HG03066 (cell line): Measurements from ENCODE around the gene KANK4.

Experiments used
- ATAC-seq: cut with Tn5 transposase; IDR thresholded peaks from one replicate; pipeline ENCODE4 v1.9.1; 2021; ENCODE audit warnings: low read depth; ENCODE audit not compliant: unreplicated experiment

KANK4 gene

DNA sequence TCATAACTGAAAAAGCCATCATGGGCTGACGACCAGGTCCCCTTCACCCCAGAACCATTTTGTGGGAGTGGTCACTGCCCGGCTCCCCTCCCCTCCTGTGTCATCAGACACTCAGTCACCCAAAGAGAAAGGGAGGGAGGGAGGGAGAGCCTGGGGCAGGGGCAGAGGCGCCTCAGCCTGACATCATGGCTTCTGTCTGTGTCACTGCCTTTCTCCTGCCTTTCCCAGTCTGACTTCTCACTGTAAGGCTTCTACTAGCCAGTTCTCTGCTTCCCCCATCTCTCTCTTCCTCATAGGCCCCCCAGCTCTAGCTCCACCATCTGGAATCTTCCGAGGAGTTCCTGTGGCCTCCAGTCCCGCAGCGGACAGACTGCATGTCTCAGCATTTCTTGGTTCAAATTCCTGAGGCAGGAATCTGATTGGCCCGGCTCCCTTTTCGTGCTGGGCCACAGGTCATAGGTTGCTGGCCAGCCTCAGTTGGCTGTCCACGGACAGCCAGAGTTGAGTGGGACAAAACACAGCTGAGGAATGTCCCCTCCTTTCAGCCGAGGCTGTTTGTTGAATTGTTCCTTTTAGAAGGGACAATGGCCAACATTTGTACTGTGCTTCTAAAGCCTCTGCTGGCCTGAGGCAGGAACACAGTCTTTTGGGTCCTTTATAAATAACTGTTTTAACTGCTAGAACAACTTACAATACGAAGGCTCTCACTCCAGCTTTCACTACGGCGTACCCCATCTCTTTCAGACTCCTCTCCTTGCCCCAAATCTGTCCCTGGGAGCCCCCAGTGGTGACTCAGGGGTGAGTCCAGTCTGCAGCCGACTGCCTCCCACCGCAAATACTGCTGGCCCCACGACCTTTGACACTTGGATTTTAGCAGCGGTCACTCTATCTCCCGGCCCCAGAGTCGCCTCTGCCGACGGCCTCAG, 18.7 kb upstream of the KANK4 start:
- ATAC-seq = no peak

DNA sequence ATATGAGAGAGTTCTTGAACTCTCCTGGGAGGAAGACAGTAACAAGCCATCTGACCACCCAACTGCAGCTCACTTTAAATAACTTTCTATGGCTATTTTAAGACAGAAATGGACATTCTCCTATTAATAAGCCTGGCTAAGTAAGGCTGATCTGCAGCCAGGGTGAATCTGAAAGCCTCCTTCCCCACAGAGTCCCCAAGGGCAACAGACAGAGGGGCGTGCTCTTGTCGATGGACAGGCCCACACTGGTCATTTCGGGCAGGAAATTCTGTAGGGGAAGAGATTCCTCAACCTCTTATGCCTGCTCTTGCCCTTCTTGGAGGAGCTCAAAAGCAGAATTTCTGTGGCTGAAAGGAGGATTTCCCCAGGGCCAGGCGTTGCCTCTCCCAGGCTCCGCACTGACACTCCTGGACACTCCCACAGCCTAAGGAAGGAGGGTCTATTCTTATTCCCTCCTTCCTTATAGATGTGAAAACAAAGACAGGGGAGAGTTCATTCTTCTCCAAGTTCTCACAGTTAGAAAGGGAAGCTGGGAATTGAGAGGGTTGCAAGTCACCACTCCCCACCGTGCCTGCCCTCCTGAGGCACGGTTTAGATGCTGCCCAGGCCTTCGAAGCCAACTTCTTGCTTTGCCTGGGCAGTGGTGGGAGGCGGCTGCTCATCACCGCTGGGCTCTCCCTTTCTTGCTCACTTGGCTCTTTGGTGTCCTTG, 17.9 kb upstream of the KANK4 start:
- no peak for ATAC-seq

GRCh38 chr1:62336638-62336994, 17.4 kb upstream of the KANK4 start:
- ATAC-seq = no peak

- ATAC-seq = no peak
Observed at GRCh38 chr1:62335656-62336055, 16.4 kb upstream of the KANK4 start.

GRCh38 chr1:62334434-62334985, 15.3 kb upstream of the KANK4 start:
- ATAC-seq = no peak

- ATAC-seq = no peak
Observed at GRCh38 chr1:62333441-62333840, 14.2 kb upstream of the KANK4 start.

- no peak for ATAC-seq
Observed at GRCh38 chr1:62327360-62328055, 8.3 kb upstream of the KANK4 start.

GRCh38 chr1:62325681-62326080, 6.4 kb upstream of the KANK4 start:
- no peak for ATAC-seq

DNA sequence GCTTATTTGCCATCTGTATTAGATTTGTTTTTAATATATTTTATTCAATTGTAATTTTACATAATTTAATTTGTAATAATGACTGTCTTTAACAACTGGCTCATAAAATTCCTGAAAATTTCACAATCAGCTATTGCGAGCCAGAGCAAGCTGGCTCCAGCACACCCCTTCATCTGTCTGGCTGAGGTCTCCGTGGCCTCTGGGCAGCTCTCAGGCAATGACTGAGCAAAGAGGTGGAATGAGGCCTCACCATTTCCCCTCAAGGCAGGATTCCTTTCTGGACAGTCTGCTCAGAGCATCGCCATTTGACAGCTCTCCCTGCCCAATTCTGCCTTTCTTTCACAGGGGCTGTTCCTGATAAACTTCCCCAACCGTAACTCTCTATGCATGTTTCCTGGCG, 5.8 kb upstream of the KANK4 start:
- ATAC-seq = no peak

GRCh38 chr1:62321446-62321845, 2.2 kb upstream of the KANK4 start:
- no peak for ATAC-seq

DNA sequence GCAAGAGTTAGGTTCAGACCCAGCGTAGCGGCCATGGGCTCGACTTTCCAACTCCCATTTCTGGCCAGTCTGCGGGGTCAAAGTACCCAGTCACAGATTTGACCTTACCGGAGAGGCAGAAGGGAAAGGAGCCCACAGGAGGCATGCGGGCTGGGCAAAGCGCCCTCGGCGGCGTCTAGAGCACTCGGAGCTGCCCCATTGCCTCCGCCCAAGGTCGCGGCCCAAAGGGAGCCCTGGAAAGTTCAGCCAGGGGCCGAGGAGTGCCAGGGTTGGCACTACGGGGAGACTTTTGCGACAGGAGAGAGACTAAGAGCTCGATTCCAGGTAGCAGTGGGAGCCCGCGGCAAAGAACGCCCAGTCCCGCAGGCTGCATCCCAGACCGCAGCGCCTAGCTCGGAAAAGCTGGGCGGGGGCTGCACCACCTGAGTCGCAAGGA, 896 bp downstream of the KANK4 start:
- no peak for ATAC-seq

GRCh38 chr1:62317021-62317768, 2.0 kb downstream of the KANK4 start:
- no peak for ATAC-seq

DNA sequence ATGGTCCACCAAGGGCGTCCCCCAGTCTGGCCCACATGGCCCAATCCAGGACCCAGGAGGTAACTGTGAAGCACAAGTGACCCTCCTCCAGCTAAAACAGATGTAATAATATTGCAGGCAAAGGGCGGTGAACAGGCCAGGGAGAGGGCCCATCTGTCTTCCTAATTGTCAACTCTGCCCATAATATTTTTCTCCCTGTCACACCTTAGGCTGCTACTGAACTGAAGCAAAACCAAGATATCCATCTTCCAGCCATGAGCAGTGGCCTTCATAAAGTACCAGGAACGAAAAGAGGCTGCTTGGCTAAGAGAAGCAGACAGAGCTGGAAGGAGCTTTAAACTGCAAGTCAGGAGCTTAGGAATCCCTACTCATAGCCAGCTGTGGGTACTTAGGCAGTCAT, 3.1 kb downstream of the KANK4 start:
- ATAC-seq = no peak

DNA sequence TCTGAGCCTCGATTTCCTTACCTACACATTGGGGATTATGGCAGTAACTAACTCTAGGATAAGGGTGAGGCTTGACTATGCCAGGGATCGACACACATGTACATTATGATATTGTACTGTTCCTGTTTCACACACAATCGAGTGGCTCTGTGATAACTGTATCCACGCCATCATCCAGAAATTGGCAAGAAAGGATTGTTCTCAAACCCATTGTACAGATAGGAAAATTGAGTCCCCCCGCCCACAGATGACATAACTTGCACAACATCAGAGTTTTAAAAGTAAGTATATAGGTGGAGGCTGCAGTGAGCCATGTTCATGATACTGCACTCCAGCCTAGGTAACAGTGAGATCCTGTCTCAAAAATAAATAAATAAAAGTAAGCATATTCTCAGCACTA, 3.8 kb downstream of the KANK4 start:
- no peak for ATAC-seq

GRCh38 chr1:62314454-62315350, 4.5 kb downstream of the KANK4 start:
- no peak for ATAC-seq

- ATAC-seq = no peak
Observed at GRCh38 chr1:62312698-62313097, 6.5 kb downstream of the KANK4 start.

- no peak for ATAC-seq
Observed at GRCh38 chr1:62311473-62311943, 7.7 kb downstream of the KANK4 start.

GRCh38 chr1:62309906-62310305, 9.3 kb downstream of the KANK4 start:
- no peak for ATAC-seq

DNA sequence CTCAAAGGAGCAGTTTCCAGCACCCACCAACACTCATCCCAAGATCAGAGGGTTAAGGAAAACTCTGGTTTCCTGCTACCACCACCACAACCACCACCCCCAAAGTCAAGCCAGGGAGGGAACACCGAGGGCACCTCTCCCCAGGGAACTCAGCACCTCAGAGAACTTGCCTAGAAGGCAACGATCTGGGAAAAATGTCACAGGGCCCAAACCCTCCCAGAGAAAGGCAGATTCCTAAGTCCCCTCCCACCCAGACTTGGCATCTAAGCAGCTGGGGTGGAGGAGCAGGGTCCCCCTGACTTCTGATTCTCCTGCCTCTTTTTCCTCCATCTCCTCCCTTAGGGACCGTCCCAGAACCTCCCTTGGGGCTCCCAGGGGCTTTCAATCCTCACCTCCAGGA, 10.6 kb downstream of the KANK4 start:
- ATAC-seq = no peak
